Limb (tissue), 2 donors: ENCODE measurements around the gene CTNNA3.
A peak's percentile ranks its signal among the peaks of the same experiment; 100 is the strongest.

Experiments used
- DNase-seq, 2 donors: peaks; one replicate each; pipeline ENCODE4 v3.0.0-alpha.2; 2016; ENCODE audit errors: extremely low spot score in 2 of 2

CTNNA3 gene

DNA sequence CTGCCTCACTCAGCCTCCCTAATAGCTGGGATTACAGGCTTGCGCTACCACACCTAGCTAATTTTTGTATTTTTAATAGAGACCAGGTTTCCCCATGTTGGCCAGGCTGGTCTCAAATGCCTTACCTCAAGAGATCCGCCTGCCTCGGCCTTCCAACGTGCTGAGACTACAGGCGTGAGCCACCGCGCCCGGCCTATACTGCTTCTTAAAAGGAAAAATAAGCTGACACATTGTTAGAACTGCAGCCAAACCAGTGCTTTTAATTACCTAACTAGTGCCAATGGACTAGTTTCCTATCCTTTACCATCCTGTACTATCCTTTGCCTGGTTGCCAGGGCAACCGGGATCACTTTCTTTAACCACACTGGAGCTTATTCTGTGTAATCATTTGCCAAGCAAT is 662.1 kb downstream of the CTNNA3 start:
- no peak for DNase-seq

DNA sequence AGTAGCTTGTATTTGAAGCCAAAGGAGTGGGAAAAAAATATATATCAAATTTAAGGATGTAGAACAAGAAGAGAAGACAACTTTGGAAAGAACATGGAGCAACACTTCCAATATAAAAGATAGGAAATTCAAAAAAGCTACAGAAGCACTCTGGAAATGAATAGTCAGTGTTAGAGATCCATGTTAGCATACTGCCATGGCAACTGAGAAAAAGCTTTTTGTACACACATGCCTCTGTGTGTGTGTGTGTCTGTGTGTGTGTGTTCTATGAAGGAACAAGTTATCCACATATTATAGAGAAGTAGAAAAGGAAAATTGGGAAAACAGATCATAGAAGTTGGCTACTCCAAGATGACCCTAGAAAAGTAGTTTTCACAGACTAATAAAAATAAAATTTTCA is 673.9 kb downstream of the CTNNA3 start:
- DNase-seq, result no peak

DNA sequence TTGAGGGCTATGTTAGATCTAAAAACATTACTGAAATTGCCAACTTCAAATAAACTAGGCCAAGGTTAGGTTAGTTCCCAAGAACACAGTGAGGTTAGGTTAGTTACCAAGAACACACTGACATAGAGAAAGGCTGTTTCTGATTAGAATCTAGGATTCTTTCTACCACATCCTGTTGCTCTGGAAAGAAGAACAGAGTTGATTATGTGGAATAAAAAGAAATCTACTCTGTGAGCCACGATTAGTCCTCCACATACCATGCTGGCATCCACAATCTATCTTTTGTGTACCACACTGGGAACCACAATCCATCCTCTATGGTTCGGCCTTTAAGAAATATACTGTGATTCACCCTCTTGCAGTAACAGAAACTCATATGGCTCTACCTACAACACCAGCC is 678.8 kb downstream of the CTNNA3 start:
- DNase-seq, result no peak

DNA sequence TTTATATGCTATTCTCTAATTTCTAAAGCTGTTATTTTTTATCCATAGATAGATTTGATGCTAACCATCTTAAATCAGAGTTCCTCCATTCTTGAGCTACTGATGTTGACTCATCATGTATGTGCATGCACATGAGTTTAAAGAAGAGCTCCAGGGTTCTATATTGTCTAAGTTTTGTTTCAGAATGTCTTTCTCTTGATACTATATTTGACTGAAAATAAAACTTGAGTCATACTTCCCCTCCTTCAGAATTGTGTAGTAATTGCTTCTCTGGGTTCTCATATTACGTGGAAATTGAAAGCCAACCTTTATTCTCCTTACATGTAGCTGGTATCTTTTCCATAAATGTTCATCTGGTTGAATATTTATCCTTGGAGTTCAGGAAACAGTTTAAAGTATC is 680.8 kb downstream of the CTNNA3 start:
- no peak for DNase-seq

DNA sequence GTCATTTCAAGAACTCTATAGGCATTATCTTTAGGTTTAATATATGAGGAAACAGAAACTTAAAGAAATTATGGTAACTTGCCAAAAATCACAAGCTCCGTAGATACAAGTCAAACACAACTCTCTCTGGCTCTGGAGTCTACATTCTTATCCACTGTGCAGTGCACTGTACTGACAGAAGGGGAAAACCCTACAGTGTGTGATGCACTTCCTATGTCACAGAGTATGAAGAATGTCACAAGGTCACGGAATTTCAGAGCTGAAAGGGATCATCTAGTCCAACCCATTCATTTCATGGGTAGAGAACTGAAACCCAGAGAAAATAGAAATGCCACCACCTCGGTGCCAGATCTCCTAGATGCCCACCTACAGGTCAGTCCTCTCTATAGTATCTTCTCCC is 684.0 kb downstream of the CTNNA3 start:
- no peak for DNase-seq

DNA sequence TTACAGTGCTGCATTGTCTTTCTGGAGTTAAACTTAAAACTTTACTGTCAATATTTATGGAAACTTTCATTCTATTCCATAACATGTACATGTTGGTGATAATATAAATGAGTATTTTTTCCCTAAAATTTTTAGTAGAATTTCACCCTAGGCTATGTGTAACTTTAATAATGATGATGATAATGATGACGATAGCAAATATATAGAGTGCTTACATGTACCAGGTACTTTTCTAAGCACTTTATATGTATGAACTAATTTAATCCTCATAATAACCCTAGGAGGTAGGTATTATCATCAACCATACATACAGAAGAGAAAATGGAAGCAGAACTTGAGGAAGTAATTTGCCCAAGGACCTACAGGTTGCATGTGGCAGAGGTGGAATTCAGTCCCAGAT is 684.5 kb downstream of the CTNNA3 start:
- no peak for DNase-seq

DNA sequence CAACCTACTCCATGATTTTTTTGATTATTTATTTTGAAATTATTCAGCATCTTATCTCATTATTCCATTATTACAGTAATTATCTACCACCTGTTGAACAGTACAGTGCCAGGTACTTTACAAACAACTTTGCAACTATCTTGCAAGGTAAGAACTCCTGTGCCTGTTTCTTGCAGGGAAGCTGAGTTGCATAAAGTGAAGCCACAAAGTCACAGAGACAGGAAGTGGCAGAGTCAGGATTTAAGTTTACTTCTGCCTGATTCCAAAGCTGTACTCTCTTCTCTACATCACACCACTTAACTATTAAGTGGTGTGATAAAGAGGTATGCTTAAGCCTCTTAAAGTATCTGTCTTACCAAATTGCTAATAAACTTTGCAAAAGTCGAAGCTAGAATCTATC is 690.0 kb downstream of the CTNNA3 start:
- DNase-seq, result no peak

DNA sequence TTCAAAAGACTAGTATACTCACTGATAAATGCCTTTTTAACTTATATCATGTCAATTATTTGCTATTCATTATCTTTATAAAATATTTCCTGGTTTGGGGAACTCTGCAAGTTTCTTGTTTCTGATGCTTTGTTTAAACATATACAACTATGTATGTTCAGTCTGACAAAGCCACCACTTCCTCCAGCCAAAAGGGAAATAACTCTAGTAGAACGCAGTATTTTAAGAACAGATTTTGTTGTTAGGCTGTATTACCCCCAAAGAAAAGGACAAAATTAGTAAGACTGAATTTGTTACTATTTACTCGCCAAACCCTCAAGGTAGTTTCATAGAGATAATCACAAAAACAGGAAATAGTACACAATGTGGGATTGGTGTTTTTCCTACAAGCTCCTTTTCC is 691.3 kb downstream of the CTNNA3 start:
- no peak for DNase-seq

DNA sequence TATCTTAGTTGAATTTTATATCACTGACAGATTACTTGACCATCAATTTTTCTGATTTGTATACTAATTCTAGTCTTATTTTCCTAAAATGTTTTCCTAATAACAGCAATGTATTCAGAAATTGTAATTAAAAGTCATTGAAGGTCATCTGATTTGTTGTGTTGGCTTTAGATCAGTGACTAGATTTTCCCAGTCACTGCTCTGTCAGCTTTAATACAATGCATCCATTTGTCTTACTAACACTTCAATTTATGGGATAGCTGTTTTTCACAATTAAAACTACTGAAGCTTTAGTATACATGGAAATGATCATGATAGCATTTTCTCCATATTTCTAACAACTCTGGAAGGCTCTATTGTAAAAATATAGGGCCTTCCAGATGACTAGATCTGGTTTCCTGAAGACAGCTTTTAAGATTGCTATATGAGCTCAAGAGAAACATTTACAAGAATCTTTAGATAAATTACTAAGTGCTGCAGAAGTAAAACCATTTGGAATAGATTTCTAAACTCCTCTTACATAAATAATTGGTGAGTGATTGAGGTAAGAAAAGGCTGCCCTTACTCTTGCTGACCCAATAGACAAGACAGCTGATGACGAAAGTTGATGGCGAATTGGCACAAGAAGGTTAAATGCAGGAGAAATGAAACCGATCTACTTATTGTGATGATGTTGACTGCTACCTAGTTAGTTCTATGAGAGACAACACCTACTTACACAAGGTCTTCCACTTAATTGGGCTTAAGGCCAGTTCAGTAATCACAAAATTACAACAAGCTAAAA is 696.0 kb downstream of the CTNNA3 start:
- no peak for DNase-seq

DNA sequence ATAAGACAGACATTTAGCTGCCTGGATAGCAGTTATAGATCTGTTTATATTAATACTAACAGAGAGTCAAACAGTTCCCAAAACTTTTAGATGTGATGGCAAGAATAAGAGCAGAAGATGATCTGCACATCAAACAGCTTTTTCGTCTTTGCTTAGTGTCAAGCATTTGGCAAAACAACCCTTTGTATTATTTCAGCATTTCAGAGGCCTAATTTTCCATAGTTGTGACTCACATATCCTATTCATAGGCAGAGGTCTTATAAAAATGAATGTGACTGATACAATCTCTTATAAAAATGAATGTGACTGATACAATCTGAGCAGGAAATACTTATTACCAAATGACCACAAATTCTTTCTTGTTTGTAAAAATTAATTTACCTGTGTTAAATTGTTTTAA is 699.0 kb downstream of the CTNNA3 start:
- no peak for DNase-seq

DNA sequence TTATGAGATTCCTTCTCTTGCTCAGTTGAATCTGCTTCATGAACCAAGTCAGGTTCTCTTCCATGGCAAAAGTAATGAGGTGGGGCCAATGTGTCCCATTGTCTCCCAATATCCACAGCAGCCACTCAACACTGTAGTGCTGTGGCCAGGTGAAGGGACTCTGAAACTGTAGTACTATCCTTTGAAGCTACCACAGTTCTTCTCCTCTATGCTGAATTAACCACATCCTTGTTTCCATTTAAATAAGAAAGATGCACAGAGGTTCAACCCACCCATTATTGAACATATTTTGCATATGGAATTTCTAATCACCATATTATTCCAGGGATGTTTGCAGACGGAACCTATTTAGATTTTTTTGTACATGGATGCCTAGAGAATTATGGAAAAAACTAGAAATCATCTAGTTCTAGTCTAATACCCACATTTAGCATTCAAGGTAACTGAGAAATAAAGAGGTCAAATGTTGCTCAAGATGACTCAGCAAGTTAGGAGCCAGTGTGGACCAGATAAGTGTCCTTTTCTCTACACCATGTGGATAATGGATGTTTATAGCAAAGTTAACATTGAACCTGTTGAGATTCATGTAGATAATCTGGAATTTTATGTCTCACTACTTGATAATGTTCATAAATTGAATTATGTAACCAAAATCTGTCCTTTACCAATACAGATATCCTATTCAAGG is 705.7 kb downstream of the CTNNA3 start:
- no peak for DNase-seq

DNA sequence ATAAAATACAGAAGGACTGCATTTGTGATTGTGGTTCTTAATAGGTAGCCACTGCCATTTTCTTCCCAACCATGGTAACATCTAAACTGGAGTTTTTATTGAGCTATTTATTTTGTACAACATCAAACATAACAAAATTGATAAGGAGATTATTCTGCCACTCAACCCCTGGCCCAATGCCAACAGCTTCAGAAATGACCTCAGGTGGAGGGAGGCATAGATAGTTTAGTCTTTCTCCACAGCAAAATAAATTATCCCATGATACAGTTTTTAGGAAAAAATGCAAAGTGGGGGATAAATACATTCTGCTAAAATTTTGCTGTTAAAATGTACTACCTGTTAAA is 712.5 kb downstream of the CTNNA3 start:
- no peak for DNase-seq

DNA sequence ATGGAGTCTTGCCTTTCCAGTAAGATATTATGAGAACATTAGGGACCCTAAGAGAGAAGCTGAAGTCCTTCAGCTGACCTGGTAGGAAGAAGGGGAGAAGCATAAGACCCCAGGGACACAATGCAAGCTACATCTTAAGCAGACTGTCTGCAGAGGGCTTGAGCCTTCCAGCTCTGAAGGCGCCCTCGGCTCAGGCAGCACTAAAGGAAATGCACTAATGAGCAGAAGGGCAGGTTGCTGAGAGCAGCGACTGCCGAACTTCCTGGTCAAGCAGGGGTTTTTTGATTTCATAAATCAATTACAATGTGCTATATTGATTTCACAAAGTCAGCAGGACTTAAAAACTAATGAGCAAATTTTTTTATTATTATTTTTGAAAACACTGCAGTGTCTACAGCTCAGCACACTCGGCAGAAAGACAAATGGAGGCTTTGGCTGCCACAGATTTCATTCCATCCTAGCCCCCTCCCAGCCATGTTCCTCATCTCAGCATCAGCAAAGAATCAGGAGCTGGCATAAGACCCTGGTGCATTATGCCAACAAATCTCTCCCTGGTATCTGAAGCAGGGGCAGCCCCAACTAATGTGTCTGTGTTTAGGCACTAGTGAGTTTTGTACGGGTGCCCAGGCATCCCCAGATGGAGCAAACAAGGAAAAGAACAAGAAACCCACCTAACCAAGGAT is 713.1 kb downstream of the CTNNA3 start:
- no peak for DNase-seq

DNA sequence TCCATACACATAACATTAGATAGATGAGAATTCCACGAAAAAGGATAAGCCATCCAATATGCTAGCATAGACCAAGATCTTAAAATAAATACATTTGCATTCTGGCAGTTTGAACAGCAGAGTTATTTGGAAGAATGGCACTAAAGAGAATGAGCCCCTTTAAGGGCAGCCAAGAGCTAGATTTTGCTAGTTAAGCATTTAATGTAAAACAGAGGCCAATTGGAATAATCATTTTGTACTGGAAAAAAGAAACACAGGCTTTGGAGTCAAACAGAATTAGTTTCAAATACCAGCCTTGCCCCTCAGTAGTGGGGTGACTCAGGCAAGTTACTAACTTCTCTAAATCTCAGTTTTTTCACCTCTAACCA is 714.0 kb downstream of the CTNNA3 start:
- no peak for DNase-seq

DNA sequence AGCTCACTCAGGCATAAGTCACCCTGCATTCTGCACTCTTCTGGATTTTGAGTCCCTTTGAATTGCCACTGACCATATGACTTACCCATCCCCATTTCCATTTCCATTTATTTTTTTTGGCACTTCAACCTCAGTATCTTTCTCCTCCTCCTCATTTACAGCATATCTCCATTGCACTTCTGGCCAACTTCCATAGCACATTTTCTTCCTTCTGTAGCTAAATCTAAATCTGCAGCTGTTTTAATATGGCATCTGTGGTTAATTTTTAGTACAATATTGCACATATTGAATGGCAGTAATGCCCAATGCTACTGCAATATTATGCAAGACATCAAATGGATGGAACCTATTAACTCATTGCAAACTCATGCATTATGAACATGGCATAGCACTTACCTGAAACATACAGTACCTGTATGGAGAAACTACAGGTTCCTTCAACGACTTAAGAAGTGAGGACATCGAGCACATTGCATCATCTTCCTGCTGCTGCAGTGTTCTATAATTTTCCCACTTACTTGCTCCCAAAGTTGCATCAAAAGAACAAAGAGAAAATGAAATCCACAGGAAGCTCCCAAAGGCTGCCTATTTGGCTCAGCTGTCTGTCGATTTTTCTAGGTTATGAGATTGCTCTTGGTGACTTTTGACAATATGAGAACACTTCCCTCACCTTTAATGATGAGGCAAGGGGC is 714.5 kb downstream of the CTNNA3 start:
- DNase-seq, result no peak

DNA sequence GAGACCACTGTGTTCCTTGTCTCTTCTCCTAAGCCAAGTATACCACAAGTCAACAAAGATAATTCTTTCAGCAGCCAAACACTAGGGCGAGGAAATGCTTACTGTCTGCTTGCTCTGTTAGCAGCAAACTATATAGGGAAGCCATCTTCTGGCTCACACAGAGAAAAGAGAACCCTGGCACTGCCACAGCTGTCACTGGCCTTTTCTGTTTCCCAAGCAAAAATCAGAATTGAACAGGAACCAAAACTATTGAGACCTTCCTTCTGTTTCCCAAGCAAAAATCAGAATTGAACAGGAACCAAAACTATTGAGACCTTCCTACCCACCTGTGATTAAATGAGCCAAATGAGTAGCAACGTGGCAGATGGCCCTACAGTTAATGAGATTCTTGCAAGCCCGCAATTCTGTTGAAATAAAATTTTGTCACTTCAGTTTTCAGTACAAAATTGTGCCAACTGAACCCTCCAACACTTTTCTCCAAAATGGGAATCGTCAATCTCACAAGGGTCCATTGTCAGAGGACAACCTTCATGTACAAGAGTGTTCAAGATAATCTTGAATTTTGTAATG is 715.7 kb downstream of the CTNNA3 start:
- no peak for DNase-seq

DNA sequence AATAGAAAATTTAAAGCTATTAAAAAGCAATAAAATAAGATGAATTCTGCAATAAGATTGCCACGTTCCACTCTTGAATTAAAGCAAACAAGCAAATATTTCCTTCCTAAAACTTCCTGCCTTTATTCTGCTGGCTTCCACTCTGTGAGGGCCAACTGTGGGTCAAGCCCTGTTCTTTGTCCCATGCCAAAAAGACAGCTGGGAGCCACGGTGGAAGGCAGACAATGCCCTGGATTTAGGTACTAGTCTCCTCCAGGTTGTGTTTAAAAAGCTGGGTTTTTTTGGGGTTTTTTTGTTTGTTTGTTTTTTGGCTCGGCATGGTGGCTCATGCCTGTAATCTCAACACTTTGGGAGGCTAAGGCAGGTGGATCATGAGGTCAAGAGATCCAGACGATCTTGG is 731.0 kb downstream of the CTNNA3 start:
- DNase-seq, result no peak

DNA sequence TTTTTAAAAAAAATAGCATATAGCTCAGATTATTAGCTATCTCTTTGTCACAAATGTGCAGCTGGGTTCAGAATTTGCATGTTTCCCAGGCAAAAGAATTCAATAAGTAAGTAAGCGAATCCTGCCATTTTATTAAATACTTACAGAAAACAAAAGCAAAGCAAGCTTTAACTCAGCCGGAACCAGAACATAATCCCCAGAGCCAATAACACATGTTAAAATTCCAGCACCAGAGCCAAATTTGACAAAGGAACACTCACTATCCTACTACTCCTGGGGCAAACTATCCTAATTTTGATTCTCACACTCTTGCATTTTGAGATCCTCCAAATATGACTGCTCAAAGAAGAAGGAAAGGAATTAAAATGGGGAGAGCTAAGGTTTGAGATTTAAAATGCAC is 737.5 kb downstream of the CTNNA3 start:
- peak in 1 of 2 donors; percentile 69 for DNase-seq

DNA sequence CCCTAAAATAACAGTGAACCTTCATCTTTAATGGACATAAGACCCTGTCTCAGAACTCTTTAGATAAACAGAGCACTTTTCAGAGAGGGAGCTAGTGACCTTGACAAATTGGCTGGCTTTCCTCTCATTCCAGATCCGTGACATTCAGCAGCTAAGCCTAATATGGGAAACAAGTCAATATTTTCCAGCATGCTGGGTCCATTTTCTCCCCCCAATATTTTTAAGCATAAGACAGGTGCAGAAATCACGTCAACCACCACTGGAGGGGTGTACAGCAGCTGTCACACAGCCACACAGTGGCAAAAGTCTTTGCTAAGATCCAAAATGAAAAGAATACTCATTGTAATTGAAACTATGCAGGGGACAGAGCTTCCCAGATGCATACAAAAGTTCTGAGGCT is 744.1 kb downstream of the CTNNA3 start:
- peak in 1 of 2 donors; percentile 47 for DNase-seq

DNA sequence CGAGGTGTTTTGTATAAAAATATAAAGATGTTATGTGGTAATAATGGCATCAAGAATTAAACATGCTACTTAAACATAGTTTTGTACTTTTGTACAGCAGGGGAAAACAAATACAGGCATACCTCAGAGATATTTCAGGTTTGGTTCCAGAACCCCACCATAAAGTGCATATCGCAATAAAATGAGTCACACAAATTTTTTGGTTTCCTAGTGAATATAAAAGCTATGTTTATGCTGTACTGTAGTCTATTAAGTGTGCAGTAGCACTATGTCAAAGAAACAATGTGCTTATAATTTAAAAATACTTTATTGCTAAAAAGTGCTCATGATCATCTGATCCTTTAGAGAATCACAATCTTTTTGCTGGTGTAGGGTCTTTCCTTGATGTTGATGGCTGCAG is 752.4 kb downstream of the CTNNA3 start:
- no peak for DNase-seq

DNA sequence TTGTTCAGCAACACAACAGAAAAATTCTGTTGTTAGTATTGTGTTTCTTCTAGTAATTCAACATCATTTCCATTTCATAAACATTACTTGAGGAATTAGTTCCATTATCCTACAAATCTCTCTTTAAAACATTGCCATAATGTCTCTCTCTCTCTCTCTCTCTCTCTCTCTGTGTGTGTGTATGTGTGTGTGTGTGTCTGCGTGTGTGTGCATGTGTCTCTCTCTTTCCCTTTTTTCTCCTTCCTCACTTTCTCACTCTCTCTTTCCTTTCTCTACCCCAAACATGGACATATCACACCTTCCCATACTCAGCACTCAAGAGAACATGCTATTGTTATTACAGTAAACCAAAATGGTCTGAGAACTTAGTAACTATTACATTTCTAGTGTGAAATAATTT is 753.6 kb downstream of the CTNNA3 start:
- no peak for DNase-seq

DNA sequence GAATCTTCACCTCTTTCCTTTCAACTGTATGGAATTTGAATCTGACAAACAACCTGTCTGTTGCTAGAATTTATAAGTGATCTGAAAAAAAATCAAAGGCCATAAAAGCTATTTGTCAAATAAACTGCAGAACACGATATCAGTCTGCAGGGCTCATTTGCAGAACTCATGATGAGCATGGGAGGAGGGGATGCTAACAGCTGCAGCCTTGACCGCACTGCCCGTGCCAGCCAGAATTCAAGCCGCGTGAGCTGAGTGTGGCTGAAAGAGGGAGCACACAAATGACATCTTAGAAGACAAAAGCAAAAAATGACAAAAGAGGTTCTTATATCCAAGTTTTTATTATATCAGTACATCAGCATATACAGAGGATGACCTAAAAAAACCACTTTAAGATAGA is 754.5 kb downstream of the CTNNA3 start:
- peak in 1 of 2 donors; percentile 40 for DNase-seq
